GM21723 (cell line): ENCODE measurements around the gene NEK4.
"Not testable (repeated sequence)": the region's sequence is repeated elsewhere in the genome, so short reads cannot be mapped to it uniquely, and the experiment has no call there.

Experiments used
- ATAC-seq: cut with Tn5 transposase; IDR thresholded peaks from one replicate; pipeline ENCODE4 v1.9.1; 2021; ENCODE audit warnings: mild to moderate bottlenecking, moderate library complexity; ENCODE audit not compliant: unreplicated experiment

NEK4 gene

GRCh38 chr3:52743152-52743551, 27.6 kb downstream of the NEK4 start:
- ATAC-seq = no peak

GRCh38 chr3:52742418-52743041, 28.2 kb downstream of the NEK4 start:
- no peak for ATAC-seq

- no peak for ATAC-seq
Measured at GRCh38 chr3:52739730-52740129, 31.0 kb downstream of the NEK4 start.

GRCh38 chr3:52733256-52733891, 37.4 kb downstream of the NEK4 start:
- ATAC-seq = no peak

- ATAC-seq = no peak
Measured at GRCh38 chr3:52731590-52731989, 39.1 kb downstream of the NEK4 start.

GRCh38 chr3:52730681-52731080, 40.1 kb downstream of the NEK4 start:
- ATAC-seq = no peak

GRCh38 chr3:52728753-52729152, 42.0 kb downstream of the NEK4 start:
- ATAC-seq = not testable (repeated sequence)

GRCh38 chr3:52724511-52724910, 46.2 kb downstream of the NEK4 start:
- ATAC-seq = no peak

GRCh38 chr3:52723935-52724334, 46.8 kb downstream of the NEK4 start:
- ATAC-seq = no peak

GRCh38 chr3:52722491-52722890, 48.2 kb downstream of the NEK4 start:
- no peak for ATAC-seq

- ATAC-seq = no peak
Measured at GRCh38 chr3:52721730-52722008, 49.1 kb downstream of the NEK4 start.

GRCh38 chr3:52721002-52721729, 49.6 kb downstream of the NEK4 start:
- ATAC-seq = no peak

GRCh38 chr3:52719618-52720017, 51.1 kb downstream of the NEK4 start:
- no peak for ATAC-seq

- ATAC-seq = no peak
Measured at GRCh38 chr3:52715714-52716305, 54.9 kb downstream of the NEK4 start.

- ATAC-seq = no peak
Measured at GRCh38 chr3:52714335-52715302, 56.1 kb downstream of the NEK4 start.

- ATAC-seq = no peak
Measured at GRCh38 chr3:52712291-52713212, 58.2 kb downstream of the NEK4 start.

- peak; percentile 30 for ATAC-seq
Measured at GRCh38 chr3:52710512-52710911, 60.2 kb downstream of the NEK4 start.

GRCh38 chr3:52707585-52707984, 63.2 kb downstream of the NEK4 start:
- ATAC-seq = no peak
